A549 (cell line): ENCODE measurements around the gene TREX2.

ENCODE experiments used
- CHD2 ChIP-seq: fragments of 150-350 bp; IDR thresholded peaks from 2 replicates; pipeline ENCODE4 v1.6.1; 2014; ENCODE audit warnings: low read length; ENCODE audit not compliant: partially characterized antibody
- CTCF ChIP-seq: fragments of >200 bp; sonication (Bioruptor Twin); formaldehyde crosslinking; IDR thresholded peaks from 3 replicates; pipeline ENCODE4 v1.5.1; 2016
- JUN ChIP-seq, 2 experiments: fragments of >200 bp; sonication (Bioruptor Twin); formaldehyde crosslinking; IDR thresholded peaks; 2 replicates in 1 of 2; 3 replicates in 1 of 2; pipeline ENCODE4 v1.6.1; 2016 to 2017
- KDM1A ChIP-seq: fragments of 200-600 bp; sonication (generic); IDR thresholded peaks from 2 replicates; pipeline ENCODE4 v1.6.1; 2016; ENCODE audit warnings: low read depth, mild to moderate bottlenecking
- KDM5A ChIP-seq: fragments of 200-600 bp; sonication (generic); IDR thresholded peaks from 2 replicates; pipeline ENCODE4 v1.6.1; 2016; ENCODE audit warnings: antibody characterized with exemption, mild to moderate bottlenecking
- MAFK ChIP-seq: fragments of 450-650 bp; IDR thresholded peaks from 2 replicates; pipeline ENCODE4 v1.6.1; 2014; ENCODE audit not compliant: partially characterized antibody
- POLR2A ChIP-seq: IDR thresholded peaks from 2 replicates; pipeline ENCODE4 v1.6.1; 2012; ENCODE audit warnings: mild to moderate bottlenecking, low read length
- RAD21 ChIP-seq, 2 experiments: fragments of >200 bp in 1 of 2; sonication (Bioruptor Twin) in 1 of 2; formaldehyde crosslinking in 1 of 2; IDR thresholded peaks in 1 of 2; conservative IDR thresholded peaks in 1 of 2; 2 replicates in 1 of 2; 3 replicates in 1 of 2; pipeline ENCODE4 v1.6.1; 2012 to 2018; ENCODE audit warnings: inconsistent platforms in 1 of 2

- TF ChIP-seq CTCF (peak; percentile 74), JUN (IDR thresholded peaks at IDR 0.05) (no peak), KDM5A (no peak), CHD2 (no peak), MAFK (no peak), POLR2A (no peak), KDM1A (no peak), RAD21 (conservative IDR thresholded peaks at IDR 0.05 in 1 of 2, IDR thresholded peaks at IDR 0.05 in 1 of 2) (peak in 1 of 2 experiments; percentile 32; a peak in 3 of 5 replicates)
Measured at GRCh38 chrX:153400146-153401132, 45.4 kb downstream of the TREX2 start.
